OCI-LY1 (cell line): ENCODE results near the gene LMTK2.

ENCODE experiments used
- EZH2 ChIP-seq: fragments of 200-600 bp; sonication (generic), shearing (Covaris generic); IDR thresholded peaks from 2 replicates; pipeline ENCODE4 v1.8.0; 2017; ENCODE audit warnings: borderline replicate concordance, mixed run types, mild to moderate bottlenecking, antibody characterized with exemption, low read length, moderate library complexity, mixed read lengths
- TF ChIP-seq, protein P1 (sequence below): fragments of 200-600 bp; sonication (generic), shearing (Covaris generic); IDR thresholded peaks from 2 replicates; pipeline ENCODE4 v1.5.1; 2017; ENCODE audit warnings: mild to moderate bottlenecking, antibody characterized with exemption, low read length, moderate library complexity, mixed read lengths

DNA sequence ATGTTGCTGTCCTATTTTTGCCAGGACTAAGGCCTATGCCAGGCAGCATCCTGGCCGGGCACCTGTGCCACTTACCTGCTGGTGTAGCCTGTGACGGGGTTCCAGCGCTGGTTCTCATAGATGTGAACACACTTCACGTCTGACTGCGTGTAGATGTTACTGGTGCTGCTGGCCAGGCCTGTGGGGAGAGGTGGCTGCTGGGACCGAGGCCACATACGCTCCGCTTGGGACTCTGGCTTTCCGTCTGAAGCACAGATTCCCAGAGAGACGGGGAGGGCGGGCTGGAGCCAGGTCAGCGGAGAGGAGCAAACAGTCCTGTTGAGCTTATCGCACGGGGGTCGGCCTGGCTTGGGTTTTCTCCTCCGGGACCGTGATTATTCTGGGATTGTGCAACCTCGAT is 121.3 kb downstream of the LMTK2 start:
- TF ChIP-seq, protein P1, sequence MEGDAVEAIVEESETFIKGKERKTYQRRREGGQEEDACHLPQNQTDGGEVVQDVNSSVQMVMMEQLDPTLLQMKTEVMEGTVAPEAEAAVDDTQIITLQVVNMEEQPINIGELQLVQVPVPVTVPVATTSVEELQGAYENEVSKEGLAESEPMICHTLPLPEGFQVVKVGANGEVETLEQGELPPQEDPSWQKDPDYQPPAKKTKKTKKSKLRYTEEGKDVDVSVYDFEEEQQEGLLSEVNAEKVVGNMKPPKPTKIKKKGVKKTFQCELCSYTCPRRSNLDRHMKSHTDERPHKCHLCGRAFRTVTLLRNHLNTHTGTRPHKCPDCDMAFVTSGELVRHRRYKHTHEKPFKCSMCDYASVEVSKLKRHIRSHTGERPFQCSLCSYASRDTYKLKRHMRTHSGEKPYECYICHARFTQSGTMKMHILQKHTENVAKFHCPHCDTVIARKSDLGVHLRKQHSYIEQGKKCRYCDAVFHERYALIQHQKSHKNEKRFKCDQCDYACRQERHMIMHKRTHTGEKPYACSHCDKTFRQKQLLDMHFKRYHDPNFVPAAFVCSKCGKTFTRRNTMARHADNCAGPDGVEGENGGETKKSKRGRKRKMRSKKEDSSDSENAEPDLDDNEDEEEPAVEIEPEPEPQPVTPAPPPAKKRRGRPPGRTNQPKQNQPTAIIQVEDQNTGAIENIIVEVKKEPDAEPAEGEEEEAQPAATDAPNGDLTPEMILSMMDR, result no peak
- TF ChIP-seq EZH2, result no peak
